Endothelial cell of umbilical vein (primary cell): Measurements from ENCODE around the gene GPR137B. TPM values are rescaled to one million over a fixed set of nuclear protein-coding genes. Genes with fewer than 3 reads are reported as not detected.

ENCODE experiments used
- BruUV-seq: library from RNA; stranded (reverse); fragments of 400-500 nt; replicated peaks from 2 replicates; lab custom pipeline; 2021; lab: Mats Ljungman, UMichigan
- CTCF ChIA-PET: fragments of 300-600, 350-600 bp; sonication (Branson Sonifier 250); formaldehyde crosslinking; loops from one replicate; lab custom pipeline; 2021; ENCODE audit warnings: antibody characterized with exemption, inconsistent platforms; lab: Charles Lee
- POLR2A ChIA-PET: fragments of 300-600, 350-600 bp; sonication (Branson Sonifier 250); formaldehyde crosslinking; loops from one replicate; lab custom pipeline; 2021; ENCODE audit warnings: antibody characterized with exemption, inconsistent platforms; lab: Charles Lee
- DNase-seq: peaks from one replicate; pipeline ENCODE4 v3.0.0-alpha.2; 2011; ENCODE audit warnings: low read depth, low spot score
- FAIRE-seq: peaks from 2 replicates; lab custom pipeline; 2011; peaks lifted over from hg19 to GRCh38; lab: Jason Lieb, UNC
- H2AFZ ChIP-seq: 2 replicates; pipeline ENCODE4 v1.6.0; 2012; ENCODE audit warnings: low read depth, low read length, control low read depth, inconsistent platforms
- H3K27ac ChIP-seq: 2 replicates; pipeline ENCODE4 v1.5.1; 2011; ENCODE audit warnings: low read depth, mild to moderate bottlenecking, control low read depth, low read length, moderate library complexity; ENCODE audit not compliant: insufficient read depth
- H3K27me3 ChIP-seq, 2 experiments: 2 replicates each; pipeline versions ENCODE4 v1.6.0 to v1.6.1; 2011; ENCODE audit warnings: low read length in 2 of 2, mixed read lengths in 1 of 2; ENCODE audit not compliant: control insufficient read depth in 2 of 2, insufficient read depth in 2 of 2
- H3K36me3 ChIP-seq, 2 experiments: 2 replicates in 1 of 2; 3 replicates in 1 of 2; pipeline ENCODE4 v1.5.1; 2011; ENCODE audit warnings: low read length in 2 of 2, mild to moderate bottlenecking in 1 of 2, moderate library complexity in 1 of 2; ENCODE audit not compliant: control insufficient read depth in 2 of 2, insufficient read depth in 2 of 2; ENCODE audit errors: extremely low read depth in 1 of 2
- H3K4me1 ChIP-seq: 3 replicates; pipeline ENCODE4 v1.5.1; 2011; ENCODE audit warnings: mild to moderate bottlenecking, low read length; ENCODE audit not compliant: control insufficient read depth, insufficient read depth; ENCODE audit errors: extremely low read depth
- H3K4me2 ChIP-seq: 2 replicates; pipeline ENCODE4 v1.6.1; 2011; ENCODE audit warnings: low read length, control low read depth, mixed read lengths; ENCODE audit not compliant: insufficient read depth
- H3K4me3 ChIP-seq, 3 experiments: fragments of 200-600 bp in 1 of 3; sonication (generic), shearing (Covaris generic) in 1 of 3; replicated peaks in 1 of 3; 2 replicates each; pipeline ENCODE4 v1.5.1; 2011 to 2016; ENCODE audit warnings: control low read depth in 3 of 3, low read length in 3 of 3, mild to moderate bottlenecking in 2 of 3, inconsistent platforms in 1 of 3, low read depth in 1 of 3, moderate library complexity in 1 of 3; ENCODE audit not compliant: insufficient read depth in 1 of 3
- H3K79me2 ChIP-seq: 2 replicates; pipeline ENCODE4 v1.6.0; 2012; ENCODE audit warnings: low read length, inconsistent platforms; ENCODE audit not compliant: control insufficient read depth, insufficient read depth
- H3K9ac ChIP-seq: replicated peaks from 2 replicates; pipeline ENCODE3; 2011; ENCODE audit warnings: low read length, control low read depth; ENCODE audit not compliant: insufficient read depth; ENCODE audit errors: extremely low read depth
- H3K9me1 ChIP-seq: replicated peaks from 3 replicates; pipeline ENCODE4 v1.6.0; 2011; ENCODE audit warnings: mild to moderate bottlenecking, low read length; ENCODE audit not compliant: control insufficient read depth, insufficient read depth; ENCODE audit errors: extremely low read depth
- H3K9me3 ChIP-seq: replicated peaks from 2 replicates; pipeline ENCODE4 v1.5.1; 2012; ENCODE audit warnings: low read length, inconsistent platforms; ENCODE audit not compliant: control insufficient read depth, insufficient read depth
- H4K20me1 ChIP-seq: replicated peaks from 2 replicates; pipeline ENCODE3; 2011; ENCODE audit warnings: mild to moderate bottlenecking, low read length; ENCODE audit not compliant: control insufficient read depth, insufficient read depth; ENCODE audit errors: extremely low read depth
- CTCF ChIP-seq, 2 donors: IDR thresholded peaks; 1 replicate in 1 of 2; 2 replicates in 1 of 2; pipeline ENCODE4 v1.5.1; 2011; ENCODE audit warnings: low read length in 2 of 2, mild to moderate bottlenecking in 2 of 2, moderate library complexity in 2 of 2, control low read depth in 1 of 2, inconsistent platforms in 1 of 2, low read depth in 1 of 2; ENCODE audit not compliant: insufficient read depth in 1 of 2; ENCODE audit errors: extremely low read depth in 1 of 2
- EZH2 ChIP-seq: IDR thresholded peaks from 2 replicates; pipeline ENCODE4 v1.6.1; 2012; ENCODE audit warnings: borderline replicate concordance, low read depth, mild to moderate bottlenecking, moderate library complexity, low read length, inconsistent platforms; ENCODE audit not compliant: severe bottlenecking
- FOS ChIP-seq: IDR thresholded peaks from 2 replicates; pipeline ENCODE4 v1.6.1; 2011; ENCODE audit warnings: mild to moderate bottlenecking, low read length, moderate library complexity, borderline replicate concordance; ENCODE audit not compliant: insufficient read depth
- GATA2 ChIP-seq: IDR thresholded peaks from 2 replicates; pipeline ENCODE4 v1.7.0; 2011; ENCODE audit warnings: low read depth, mild to moderate bottlenecking, moderate library complexity, mixed read lengths, low read length; ENCODE audit not compliant: insufficient read length, insufficient read depth
- JUN ChIP-seq: IDR thresholded peaks from 2 replicates; pipeline ENCODE4 v1.6.1; 2011; ENCODE audit warnings: borderline replicate concordance, low read depth; ENCODE audit not compliant: insufficient read length, insufficient read depth
- MAX ChIP-seq: IDR thresholded peaks from 2 replicates; pipeline ENCODE4 v1.6.1; 2011; ENCODE audit not compliant: insufficient read depth, insufficient read length
- MYC ChIP-seq: IDR thresholded peaks from one replicate; pipeline ENCODE4 v1.6.1; 2011; ENCODE audit warnings: mild to moderate bottlenecking, low read depth, low read length
- POLR2A ChIP-seq: IDR thresholded peaks from 2 replicates; pipeline ENCODE4 v1.6.1; 2012; ENCODE audit warnings: low read depth, mild to moderate bottlenecking, control low read depth, low read length
- POLR2AphosphoS5 ChIP-seq: IDR thresholded peaks from 2 replicates; pipeline ENCODE4 v1.6.1; 2012; ENCODE audit warnings: low read depth, mild to moderate bottlenecking, control low read depth, low read length, moderate library complexity; ENCODE audit not compliant: insufficient read depth
- dilution Hi-C: fragments of 300-500 bp; cut with MboI; formaldehyde crosslinking; loops from one replicate; pipeline ENCODE4 v1.15.0; 2019; ENCODE audit warnings: low sequenced_read_pairs; ENCODE audit not compliant: extremely low pct_ligation_motif_present
- intact Hi-C: fragments of 100-400 bp; cut with micrococcal nuclease; formaldehyde crosslinking; loops from one replicate; pipeline ENCODE4 v1.10.0; 2022
- polyA plus RNA-seq, 4 experiments: library from polyadenylated mRNA; depleted of rRNA in 3 of 4; stranded (reverse) in 3 of 4; unstranded in 1 of 4; fragments of >200 nt; gene quantifications; 2 replicates each; pipeline versions ENCODE4 v1.2.1 to v1.2.3, GENCODE V29; 2011 to 2012; ENCODE audit warnings: missing spikeins in 1 of 4
- total RNA-seq: library from RNA; stranded (reverse); gene quantifications from 2 replicates; pipeline ENCODE4 v1.2.3, GENCODE V29; 2021

Gene GPR137B
- total and polyA plus RNA-seq, 2 donors (not counting 3 experiments of a cell fraction or from before 2014, with no cell fraction given), result 7.8 to 11.9 TPM

- Histone ChIP-seq H3K79me2 (no peaks in the 10 kb centered on the region), H3K27ac (no peak overlapping the region), H3K27me3 (no peaks in the 10 kb centered on the region), H3K9ac (no peak overlapping the region), H4K20me1 (no peaks in the 10 kb centered on the region), H3K4me2 (no peak overlapping the region), H3K9me1 (no peaks in the 10 kb centered on the region), H2AFZ (no peak overlapping the region), H3K36me3 (no peaks in the 10 kb centered on the region), H3K4me3 (no peak overlapping the region), H3K9me3 (no peaks in the 10 kb centered on the region), H3K4me1 (peaks cover 3% of the 10 kb centered on the region)
- CTCF ChIA-PET, result no interaction called here
- intact Hi-C loops, result loop anchor here (2.0 kb wide), 1 partner anchor 69 kb away; the partner anchor contains the start of gene GPR137B
- no peak for DNase-seq
- no peak for TF ChIP-seq GATA2
- TF ChIP-seq FOS, result no peak
- TF ChIP-seq EZH2, result no peak
- TF ChIP-seq MAX, result no peak
- dilution Hi-C loops, result no loop called here
- POLR2A ChIA-PET, result no interaction called here
- no peak for FAIRE-seq
- BruUV-seq, result no TSS peak
Observed at GRCh38 chr1:236211815-236212214, 69.5 kb downstream of the GPR137B start.

- FAIRE-seq (no peak), DNase-seq (no peak)
- CTCF ChIA-PET, result interaction anchor here (0.7 kb wide), 1 partner anchor 25 kb away, joined by 3 read pairs; no protein-coding TSS in a partner anchor
- H3K27ac ChIP-seq, result no peak overlapping the region
- no peak overlapping the region for H3K4me3 ChIP-seq
- dilution Hi-C loops (no loop called here), intact Hi-C loops (no loop called here)
- TF ChIP-seq FOS, result no peak
- no peak for TF ChIP-seq GATA2
- no peak for TF ChIP-seq EZH2
- TF ChIP-seq MAX, result no peak
- TF ChIP-seq CTCF (IDR thresholded peaks at IDR 0.05; ENCODE audit: extremely low read depth in 1 of 2, insufficient read depth in 1 of 2, low read depth in 1 of 2, low read length in 2 of 2), result no peak
- TF ChIP-seq POLR2A, result no peak
- TF ChIP-seq JUN, result no peak
- TF ChIP-seq MYC, result no peak
- TF ChIP-seq POLR2AphosphoS5, result no peak
- no peak overlapping the region for H2AFZ ChIP-seq
- POLR2A ChIA-PET, result no interaction called here
- BruUV-seq, result no TSS peak
- no peaks in the 10 kb centered on the region for H3K36me3 ChIP-seq
- H3K27me3 ChIP-seq, result no peaks in the 10 kb centered on the region
- no peaks in the 10 kb centered on the region for H3K79me2 ChIP-seq
- no peak overlapping the region for H3K9ac ChIP-seq
- no peak overlapping the region for H3K4me2 ChIP-seq
- no peaks in the 10 kb centered on the region for H3K9me3 ChIP-seq
- H3K9me1 ChIP-seq, result no peaks in the 10 kb centered on the region
- peaks cover 3% of the 10 kb centered on the region for H3K4me1 ChIP-seq
- no peaks in the 10 kb centered on the region for H4K20me1 ChIP-seq
Observed at GRCh38 chr1:236213534-236213933, 71.2 kb downstream of the GPR137B start.
